Iris pigment epithelial cell (primary cell): ENCODE measurements around the gene MS4A3.
"Not testable (repeated sequence)": the region's sequence is repeated elsewhere in the genome, so short reads cannot be mapped to it uniquely, and the experiment has no call there.

ENCODE experiments used
- DNase-seq: peaks from one replicate; pipeline ENCODE4 v3.0.0-alpha.2; 2011; ENCODE audit warnings: low read depth

MS4A3 gene

GRCh38 chr11:60095477-60096120 is 39.1 kb downstream of the MS4A3 start:
- DNase-seq = no peak

DNA sequence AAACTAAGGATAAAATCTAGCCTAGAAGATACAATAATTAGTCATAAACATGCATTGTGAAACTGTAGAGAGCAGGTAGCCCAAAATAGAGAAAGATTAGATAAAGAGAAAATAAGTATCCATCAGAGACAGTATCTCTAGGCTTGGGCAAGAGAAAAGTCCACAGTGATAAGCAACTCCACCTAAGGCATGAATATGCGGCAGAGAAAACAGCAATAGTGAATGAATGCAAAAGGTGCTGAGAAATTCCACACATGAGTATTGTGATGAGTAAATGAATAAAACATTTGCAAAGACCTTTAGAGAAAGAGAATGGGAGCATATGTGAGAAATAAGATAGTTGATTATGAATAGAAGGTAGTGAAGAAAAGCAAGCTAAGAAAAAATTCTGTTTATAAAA is 40.7 kb downstream of the MS4A3 start:
- DNase-seq = no peak

- DNase-seq = no peak
Observed at GRCh38 chr11:60098508-60098907, 42.0 kb downstream of the MS4A3 start.

DNA sequence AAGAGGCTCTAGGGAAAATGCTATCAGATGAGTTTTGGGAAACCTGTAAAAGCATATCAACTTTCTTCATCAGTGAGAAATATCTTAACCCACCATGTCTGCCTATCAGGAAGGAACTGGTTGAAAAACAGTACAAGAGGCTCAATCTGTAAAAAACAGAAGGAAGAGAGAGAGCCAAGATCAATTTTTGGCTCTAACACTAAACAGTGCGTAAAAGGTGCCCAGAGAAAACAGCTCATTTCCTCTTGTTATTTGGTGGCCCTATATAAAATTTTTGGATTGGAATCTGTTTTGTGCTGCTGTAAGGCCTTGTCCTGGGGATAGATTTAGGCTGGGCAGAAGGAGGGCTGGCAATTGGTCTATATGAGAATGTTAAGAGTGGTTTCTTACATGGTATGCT is 44.1 kb downstream of the MS4A3 start:
- no peak for DNase-seq

GRCh38 chr11:60101368-60101767 is 44.9 kb downstream of the MS4A3 start:
- DNase-seq = not testable (repeated sequence)

DNA sequence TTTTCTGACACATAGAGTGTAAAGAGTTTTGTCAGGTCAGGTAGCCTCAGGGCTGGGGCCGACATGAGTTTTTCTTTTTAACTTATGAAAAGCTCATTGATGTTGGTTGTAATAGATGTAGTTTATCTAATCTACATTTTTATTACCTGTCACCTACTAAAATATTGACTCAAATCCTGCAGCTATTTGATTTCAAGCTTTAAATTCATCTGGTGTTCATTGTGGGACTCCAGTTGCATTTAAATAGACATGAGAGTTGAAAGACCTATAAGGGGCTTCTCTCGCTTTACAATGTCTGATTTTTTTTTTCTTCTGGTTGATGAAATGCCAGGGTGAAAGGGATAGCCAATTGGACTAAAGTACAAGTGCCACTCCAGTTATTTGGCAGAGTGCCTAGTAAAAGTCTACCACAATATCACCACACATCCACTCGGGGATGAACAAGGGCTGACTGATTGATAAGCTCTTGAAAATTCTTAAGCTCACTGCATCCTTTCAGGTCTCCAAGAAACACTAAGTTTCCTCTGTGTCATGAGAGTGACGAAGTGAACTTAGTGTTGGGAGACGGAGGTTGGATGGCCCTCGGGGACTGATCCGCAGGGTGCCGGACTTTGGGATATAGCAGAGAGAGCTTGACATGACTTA is 48.1 kb downstream of the MS4A3 start:
- not testable (repeated sequence) for DNase-seq

GRCh38 chr11:60108631-60109030 is 52.2 kb downstream of the MS4A3 start:
- DNase-seq = not testable (repeated sequence)

DNA sequence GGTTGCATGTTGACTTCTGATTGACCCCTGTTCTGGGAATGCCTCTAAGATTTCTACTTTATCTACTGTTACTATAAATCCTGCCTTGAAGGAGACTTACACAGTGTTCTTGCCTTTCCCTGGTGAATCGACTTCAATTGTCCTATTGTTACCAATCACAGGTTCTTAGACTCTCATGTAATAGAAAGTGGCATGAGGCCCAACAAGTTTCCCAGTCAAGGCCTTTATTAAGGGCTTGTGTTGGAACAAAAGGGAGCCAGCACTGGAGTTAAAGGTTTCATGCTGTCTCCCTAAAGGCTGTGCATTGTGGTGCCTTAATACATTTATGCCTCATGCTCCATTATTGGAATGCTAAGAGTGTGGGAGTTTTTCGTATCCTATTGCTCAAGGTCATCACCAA is 55.3 kb downstream of the MS4A3 start:
- DNase-seq = no peak

- DNase-seq = no peak
Observed at GRCh38 chr11:60116996-60117790, 60.7 kb downstream of the MS4A3 start.

GRCh38 chr11:60118338-60118737 is 61.9 kb downstream of the MS4A3 start:
- DNase-seq = no peak

GRCh38 chr11:60119710-60120109 is 63.2 kb downstream of the MS4A3 start:
- DNase-seq = no peak
